GM20000 (cell line): Measurements from ENCODE around the gene C4orf50.

Experiments used
- DNase-seq: peaks from one replicate; pipeline ENCODE4 v3.0.0; 2012; ENCODE audit warnings: low spot score
- TF ChIP-seq, protein P1 (sequence below): IDR thresholded peaks from 2 replicates; pipeline ENCODE4 v1.5.1; 2012; ENCODE audit warnings: mild to moderate bottlenecking, control low read depth; ENCODE audit errors: extremely low read depth, missing control alignments

The C4orf50 gene

DNA sequence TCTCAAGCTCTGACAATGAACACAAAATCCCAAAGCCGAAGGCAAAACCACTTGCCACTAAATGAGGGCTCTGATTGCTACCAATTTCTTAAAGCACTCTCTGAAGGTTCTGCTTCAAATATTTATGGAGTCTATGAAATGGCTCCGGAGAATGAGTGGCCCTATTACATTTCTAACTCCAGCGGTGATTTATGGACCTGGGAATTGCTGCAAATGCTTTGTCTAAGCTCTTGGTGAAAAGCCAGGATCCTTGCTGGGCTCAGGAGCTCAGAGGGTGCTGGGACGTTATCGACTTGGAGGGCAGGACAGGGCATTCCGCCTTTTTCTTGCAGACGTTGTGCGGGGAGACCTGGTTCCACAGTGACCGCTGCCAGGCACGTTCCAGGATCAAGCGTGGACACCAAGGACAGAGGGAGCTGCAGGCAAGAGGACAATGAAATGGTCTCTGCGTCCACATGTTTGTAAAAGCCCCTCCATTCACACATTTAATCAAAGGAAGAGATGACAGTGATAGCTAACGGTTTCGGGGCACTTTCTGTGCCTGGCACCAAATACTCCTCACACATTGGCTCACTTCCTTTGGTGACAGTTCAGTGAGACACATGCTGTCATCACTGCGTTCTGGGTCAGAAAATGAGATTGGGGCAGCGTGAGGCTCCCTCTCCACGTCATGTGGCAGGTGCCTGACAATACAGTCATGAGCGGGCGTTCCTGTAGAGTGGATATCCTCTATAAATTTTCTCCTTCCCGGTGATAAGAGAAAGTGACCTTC, 58.8 kb downstream of the C4orf50 start:
- TF ChIP-seq, protein P1, sequence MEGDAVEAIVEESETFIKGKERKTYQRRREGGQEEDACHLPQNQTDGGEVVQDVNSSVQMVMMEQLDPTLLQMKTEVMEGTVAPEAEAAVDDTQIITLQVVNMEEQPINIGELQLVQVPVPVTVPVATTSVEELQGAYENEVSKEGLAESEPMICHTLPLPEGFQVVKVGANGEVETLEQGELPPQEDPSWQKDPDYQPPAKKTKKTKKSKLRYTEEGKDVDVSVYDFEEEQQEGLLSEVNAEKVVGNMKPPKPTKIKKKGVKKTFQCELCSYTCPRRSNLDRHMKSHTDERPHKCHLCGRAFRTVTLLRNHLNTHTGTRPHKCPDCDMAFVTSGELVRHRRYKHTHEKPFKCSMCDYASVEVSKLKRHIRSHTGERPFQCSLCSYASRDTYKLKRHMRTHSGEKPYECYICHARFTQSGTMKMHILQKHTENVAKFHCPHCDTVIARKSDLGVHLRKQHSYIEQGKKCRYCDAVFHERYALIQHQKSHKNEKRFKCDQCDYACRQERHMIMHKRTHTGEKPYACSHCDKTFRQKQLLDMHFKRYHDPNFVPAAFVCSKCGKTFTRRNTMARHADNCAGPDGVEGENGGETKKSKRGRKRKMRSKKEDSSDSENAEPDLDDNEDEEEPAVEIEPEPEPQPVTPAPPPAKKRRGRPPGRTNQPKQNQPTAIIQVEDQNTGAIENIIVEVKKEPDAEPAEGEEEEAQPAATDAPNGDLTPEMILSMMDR = no peak
- DNase-seq = no peak

DNA sequence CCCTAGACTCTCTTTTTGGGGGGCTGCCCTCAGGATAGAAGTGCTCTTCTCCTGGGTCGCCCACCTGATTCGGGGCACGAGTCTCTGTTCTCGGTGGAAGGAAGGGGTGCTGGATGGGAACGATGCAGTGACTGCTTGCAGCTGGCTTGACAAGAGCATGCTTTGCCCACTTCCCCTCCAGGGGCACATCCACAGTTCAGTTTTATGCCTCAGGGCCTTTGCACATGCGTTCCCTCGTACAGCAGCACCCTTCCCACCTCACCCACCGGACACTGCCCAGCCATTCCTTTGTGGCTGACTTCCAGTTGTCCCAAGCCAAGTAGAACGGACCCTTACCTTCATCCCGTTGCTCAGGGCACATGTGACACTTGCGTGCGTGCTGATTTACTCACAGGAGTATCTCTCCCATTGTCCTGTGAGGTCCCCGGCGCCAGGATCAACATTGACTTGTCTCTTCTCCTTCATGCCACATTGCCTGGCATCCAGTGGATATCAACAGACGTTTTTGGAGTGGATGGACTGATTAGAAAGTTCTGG, 60.0 kb downstream of the C4orf50 start:
- TF ChIP-seq, protein P1 = no peak
- DNase-seq = no peak

DNA sequence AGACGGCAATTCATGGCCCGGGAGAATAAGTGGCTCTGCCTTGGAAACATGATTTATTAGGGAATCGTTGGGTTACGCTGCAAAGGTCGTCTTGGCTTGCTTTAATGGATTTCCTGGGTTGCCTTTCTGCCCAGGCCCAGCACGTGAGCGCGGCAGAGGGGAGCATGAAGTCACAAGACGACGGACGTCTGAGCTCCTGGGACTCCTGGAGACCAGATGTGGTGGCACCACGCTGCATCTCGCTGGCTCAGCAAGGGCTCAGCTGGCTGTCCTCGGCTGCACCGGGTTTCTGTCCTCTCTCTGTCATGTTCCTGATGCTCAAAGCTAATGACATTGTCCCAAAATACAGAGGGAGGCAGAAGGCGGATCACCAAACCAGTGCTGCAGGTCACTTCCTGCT, 61.2 kb downstream of the C4orf50 start:
- TF ChIP-seq, protein P1 = no peak
- no peak for DNase-seq

DNA sequence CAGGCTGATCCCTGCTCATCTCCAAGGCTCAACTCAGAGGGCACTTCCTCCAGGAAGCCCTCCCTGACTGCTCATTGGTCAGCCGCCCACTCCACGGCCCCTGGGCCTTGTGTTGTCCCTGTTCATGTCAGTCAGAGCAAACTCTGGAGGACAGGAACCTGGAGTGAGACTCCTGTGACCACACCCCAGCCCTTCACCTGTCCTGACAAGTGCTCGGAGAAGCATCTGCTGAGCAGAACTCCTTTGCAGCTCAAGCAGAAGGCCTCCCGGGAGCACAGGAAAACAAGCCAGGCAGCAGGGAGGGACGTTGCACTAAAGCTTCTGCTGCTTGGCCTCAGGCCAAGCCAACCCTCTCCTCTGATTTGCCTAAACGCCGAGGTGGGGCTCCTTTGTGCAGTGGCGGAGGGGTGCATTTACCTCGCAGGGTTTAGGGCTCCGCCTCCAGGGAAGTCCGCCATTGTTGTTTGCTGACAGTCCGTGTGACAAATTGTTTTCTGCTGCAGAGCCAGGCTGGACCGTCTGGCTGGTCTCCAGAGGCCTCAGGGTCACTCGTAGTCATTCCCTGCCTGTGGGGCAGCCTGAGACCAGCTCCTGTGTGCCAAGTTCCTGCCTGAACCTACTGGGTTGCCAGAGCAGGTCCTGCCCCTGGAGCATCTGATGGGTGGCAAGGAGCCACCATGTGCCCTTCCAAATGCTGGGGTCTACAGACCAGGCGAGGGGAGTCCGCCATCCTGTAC, 61.8 kb downstream of the C4orf50 start:
- TF ChIP-seq, protein P1 = no peak
- no peak for DNase-seq

DNA sequence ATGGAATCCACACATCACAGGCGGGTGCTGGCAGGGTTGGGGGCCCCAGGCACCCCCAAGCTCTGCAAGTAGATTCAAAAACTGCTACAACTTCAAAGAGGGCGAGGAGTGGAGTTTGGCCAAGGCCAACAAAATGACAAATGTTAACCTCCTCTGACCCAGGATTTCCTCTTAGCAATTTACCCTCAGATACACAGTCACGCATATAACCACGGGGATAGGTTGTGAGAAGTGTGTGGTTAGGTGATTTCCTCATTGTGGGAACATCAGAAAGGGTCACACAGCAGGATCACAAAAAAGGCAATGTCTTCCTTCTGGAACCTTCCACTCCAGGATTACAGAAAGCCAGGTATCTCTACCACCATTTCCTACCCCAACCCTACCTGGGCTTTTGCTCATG, 62.4 kb downstream of the C4orf50 start:
- no peak for DNase-seq
- TF ChIP-seq, protein P1 = no peak

DNA sequence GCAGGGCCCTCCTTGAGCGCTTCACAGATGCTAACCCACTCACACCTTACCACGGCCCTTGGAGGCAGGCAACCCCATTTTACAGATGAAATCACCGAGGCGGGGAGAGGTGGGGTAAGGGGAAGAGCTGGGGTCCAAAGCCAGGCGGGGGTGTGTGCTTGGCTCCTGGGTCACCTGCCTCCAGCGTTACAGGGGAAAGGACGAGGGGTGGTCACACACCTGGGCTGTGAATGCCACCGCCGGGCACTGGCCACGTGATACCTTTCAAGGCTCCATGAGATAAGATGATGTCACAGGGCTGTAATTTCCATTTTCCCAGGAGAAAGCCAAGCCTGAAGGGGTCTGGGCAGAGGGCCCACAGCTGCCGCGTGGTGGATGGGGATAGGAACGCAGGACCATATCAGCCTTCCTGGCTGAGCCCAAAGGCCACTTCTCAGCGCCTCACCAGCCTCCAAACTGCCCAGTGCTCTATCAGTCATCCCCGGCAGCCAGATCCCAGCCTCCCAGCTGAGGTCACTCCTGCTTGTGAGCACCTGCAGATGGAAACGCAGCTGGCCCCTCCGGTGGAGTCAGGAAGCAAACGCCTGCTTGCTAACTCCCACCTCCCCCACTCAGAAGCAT, 62.9 kb downstream of the C4orf50 start:
- DNase-seq = no peak
- TF ChIP-seq, protein P1 = no peak
